GM19455 (cell line): Measurements from ENCODE around the gene PTGDS.

Source experiments
- ATAC-seq: cut with Tn5 transposase; IDR thresholded peaks from one replicate; pipeline ENCODE4 v1.9.1; 2021; ENCODE audit not compliant: unreplicated experiment

The PTGDS gene

GRCh38 chr9:137007108-137007815, 30.0 kb downstream of the PTGDS start:
- ATAC-seq = no peak

DNA sequence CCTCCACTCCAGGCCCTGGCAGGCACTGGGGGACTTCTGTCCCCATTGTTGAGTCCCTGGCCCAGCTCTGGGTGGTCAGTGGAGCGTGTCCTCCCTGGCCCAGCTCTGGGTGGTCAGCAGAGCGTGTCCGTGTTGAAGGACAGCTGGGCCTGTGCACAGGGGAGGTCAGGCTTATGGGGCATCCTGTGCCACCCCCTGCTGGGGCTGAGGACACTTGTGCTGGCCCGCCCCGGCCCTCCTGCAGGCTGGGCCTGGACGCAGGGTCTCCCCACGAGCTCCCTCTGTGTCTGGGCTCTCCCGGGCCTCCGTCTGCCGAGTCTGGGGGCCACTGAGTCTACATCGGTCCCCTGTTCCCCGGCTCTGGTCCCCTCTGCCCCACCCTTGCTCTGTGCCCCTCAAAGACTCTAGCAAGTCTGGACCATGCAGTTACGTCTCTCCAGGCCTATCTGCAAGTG, 30.5 kb downstream of the PTGDS start:
- ATAC-seq = no peak

- no peak for ATAC-seq
Measured at GRCh38 chr9:137008312-137008711, 31.0 kb downstream of the PTGDS start.

GRCh38 chr9:137009217-137009616, 31.9 kb downstream of the PTGDS start:
- ATAC-seq = no peak

GRCh38 chr9:137009938-137010732, 32.8 kb downstream of the PTGDS start:
- ATAC-seq = no peak

DNA sequence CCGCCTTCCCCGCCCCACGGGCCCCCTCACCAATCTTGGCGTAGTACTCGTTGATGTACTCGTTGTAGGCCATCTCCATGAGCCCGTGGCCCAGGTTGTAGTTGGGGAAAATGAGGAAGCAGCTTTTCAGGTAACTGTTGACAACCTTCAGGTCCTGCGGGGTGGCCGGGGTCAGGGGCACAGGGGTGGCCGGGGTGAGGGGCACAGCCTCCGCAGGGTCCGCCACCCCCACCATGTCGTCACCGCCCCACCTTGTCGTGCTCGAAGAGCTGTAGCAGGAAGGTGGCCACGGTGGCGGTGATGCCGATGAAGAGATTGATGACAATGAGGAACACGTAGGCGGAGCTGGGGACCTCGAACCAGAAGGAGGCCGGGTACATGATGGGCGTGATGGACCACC, 33.9 kb downstream of the PTGDS start:
- ATAC-seq = no peak

DNA sequence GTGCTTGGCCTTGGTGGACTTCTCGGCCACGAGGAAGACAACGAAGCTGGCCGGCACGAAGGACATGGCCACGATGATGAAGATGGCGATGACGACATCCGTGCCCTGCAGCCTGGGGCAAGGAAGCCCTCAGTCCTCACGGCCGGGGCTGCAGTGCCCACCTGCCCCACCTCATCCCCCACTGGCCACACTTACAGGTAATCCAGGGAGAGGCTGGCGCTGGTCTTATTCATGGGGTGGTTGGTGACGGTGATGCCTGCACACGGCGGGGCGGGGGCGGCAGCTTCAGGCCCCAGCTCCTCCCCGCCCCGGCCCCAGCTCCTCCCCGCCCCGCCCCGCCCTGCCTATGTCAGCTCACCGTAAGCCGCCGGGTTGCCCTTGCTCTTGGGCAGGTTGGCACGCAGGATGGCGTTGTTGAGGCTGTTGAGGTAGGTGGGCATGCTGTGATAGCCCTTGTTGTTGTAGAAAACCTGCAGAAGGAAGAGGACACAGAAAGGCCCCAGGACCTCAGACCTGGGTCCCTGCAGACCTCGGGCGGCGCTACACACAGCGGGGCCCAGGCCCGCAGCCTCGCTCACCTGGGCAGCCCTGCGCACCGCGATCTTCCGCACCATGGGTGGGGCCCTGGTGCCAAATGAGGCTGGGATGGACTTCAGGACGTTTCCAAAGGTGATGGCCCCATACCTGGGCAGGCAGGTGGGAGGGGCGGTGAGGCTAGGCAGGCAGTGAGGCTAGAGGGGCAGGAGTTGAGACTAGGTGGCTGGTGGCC, 34.8 kb downstream of the PTGDS start:
- ATAC-seq = no peak

GRCh38 chr9:137012694-137013570, 35.6 kb downstream of the PTGDS start:
- ATAC-seq = no peak

DNA sequence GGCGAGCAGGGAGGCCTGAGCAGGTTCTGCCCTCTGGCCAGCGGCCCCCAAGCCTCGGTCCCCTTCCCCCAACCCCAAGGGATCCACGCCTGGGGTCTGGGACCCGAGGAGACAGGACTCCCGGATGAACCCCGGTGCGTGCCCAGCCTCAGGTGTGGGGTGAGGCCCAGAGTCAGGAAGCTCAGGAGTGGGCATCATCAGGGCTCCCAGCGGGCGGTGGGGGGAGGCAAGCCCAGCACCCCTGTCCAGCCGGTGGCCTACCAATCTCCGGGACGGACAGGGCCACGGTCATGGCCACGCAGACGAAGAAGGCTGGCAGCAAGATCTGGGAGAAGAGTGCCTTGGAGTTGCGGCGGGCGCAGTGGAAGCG, 36.3 kb downstream of the PTGDS start:
- no peak for ATAC-seq

DNA sequence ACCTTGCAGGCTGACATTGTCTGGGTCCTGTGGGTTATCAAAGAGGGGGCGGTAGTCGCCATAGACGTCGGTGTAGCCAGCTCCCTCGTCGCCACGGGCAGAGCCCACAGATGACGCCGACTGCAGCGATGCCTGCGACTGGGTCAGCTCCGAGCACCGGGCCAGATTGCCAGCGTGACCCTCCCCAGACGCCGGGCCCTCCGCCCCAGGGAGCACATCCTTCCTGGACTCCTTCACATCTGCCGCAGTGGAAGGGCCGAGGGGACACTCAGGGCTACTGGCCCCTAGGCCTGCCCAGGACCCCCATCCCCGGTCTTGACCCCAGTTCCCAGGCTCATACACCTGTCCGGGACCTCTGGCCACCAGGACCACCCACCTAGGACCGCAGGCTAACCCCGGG, 36.9 kb downstream of the PTGDS start:
- ATAC-seq = no peak

GRCh38 chr9:137014776-137015539, 37.7 kb downstream of the PTGDS start:
- no peak for ATAC-seq

DNA sequence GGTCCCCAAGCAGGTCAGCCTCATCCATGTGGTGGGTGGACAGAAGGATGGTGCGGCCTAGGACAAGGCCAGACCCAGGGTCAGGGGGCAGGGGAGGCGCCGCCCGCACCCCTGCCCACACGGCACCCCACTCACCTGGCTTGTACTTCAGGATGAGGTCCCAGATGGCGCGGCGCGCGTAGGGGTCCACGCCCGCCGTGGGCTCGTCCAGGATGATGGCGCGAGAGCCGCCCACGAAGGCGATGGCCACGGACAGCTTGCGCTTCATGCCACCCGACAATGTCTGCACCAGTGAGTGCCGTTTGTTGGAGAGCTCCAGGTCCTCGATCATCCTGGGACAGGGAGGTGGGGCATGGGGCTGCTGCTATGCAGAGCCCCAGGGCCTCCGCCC, 38.2 kb downstream of the PTGDS start:
- ATAC-seq = no peak

DNA sequence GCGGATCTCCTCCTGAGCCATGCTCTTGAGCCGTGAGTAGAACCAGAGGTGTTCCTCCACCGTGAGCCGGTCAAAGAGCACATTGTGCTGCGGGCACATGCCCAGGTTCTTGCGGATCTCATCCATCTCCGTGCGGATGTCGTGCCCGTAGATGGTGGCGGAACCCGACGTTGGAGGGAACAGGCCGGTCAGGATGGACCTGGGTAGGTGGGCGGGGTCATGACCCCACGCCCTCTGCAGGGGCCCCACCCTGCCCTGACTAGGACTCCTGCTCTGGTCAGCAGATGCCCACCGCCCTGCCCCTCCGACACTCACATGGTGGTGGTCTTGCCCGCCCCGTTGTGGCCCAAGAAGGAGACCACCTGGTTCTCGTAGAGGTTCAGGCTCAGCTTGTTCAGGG, 38.7 kb downstream of the PTGDS start:
- no peak for ATAC-seq

GRCh38 chr9:137016436-137016835, 39.1 kb downstream of the PTGDS start:
- ATAC-seq = no peak

DNA sequence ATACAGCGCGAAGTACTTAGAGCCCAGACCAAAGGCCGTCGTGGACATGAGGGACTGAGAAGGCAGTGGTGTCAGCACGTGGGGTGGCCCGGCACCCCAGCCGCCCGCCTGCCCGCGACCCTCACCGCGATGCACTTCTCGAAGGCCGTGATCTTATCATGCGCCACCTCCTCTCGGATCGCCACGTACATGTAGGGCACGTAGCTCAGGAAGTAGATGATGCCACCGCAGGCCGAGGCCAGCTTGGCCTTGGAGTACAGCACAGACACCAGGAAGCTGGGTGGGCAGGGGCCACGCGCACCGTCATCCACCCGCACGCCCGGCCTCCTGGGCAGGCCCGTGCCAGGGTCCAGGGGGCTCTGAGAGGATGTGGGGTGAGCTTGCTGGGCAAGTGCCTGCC, 39.8 kb downstream of the PTGDS start:
- no peak for ATAC-seq

- no peak for ATAC-seq
Measured at GRCh38 chr9:137017791-137018497, 40.6 kb downstream of the PTGDS start.

- ATAC-seq = no peak
Measured at GRCh38 chr9:137018761-137019559, 41.7 kb downstream of the PTGDS start.

DNA sequence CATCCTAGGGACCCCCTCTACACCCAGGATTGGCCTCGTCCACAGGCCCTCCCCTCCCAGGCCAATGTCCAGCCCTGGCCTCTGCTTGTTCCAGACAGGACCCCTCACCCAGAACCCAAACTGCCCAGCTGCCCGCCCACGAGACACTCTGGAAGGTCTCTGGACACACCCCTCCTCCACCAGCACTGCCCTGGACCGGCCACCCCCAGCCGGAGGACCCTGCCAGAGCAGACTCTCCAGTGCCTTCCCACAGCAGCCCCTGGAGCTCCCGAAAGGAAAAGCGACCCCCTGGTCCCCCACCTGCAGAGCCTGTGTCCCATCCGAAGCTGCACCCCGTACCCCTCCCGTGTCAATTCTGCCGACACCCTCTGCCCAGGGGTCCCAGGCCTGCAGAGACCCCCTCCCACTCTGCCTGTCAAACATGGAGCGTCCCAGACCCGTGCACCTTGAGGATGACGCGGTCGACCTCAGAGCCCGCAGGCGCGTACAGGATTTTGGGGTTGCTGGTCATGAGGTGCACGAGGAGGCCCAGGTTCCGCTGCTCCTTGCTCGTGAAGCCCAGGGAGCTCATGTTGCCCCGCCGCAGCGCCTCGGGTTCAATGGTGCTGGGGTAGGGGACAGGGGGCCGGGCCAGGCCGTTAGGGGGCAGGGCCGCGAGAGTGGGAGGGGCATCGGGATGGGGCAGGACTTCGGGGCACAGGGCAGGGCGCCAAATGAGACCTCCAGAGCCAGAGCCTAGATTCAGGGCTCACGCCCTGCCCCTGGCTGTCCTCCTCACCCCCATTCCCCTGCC, 42.8 kb downstream of the PTGDS start:
- no peak for ATAC-seq
